Testis (tissue), 3 donors: ENCODE measurements around the gene MUS81. TPM values are rescaled to one million over a fixed set of nuclear protein-coding genes. Genes with fewer than 3 reads are reported as not detected.
"Not testable (repeated sequence)": the region's sequence is repeated elsewhere in the genome, so short reads cannot be mapped to it uniquely, and the experiment has no call there.

Experiments used
- DNase-seq: peaks from one replicate; pipeline ENCODE4 v3.0.0-alpha.2; 2019
- H3K27ac ChIP-seq, 2 donors: fragments of 200-600 bp; sonication (generic); one replicate each; pipeline ENCODE4 v1.5.1; 2019
- H3K27me3 ChIP-seq: fragments of 200-600 bp; sonication (generic); one replicate; pipeline ENCODE4 v1.5.1; 2019
- H3K36me3 ChIP-seq: fragments of 200-600 bp; sonication (generic); one replicate; pipeline ENCODE4 v1.5.1; 2017; ENCODE audit warnings: low read depth; ENCODE audit errors: missing control alignments
- H3K4me1 ChIP-seq: fragments of 200-600 bp; sonication (generic); one replicate; pipeline ENCODE4 v1.5.1; 2019
- H3K4me3 ChIP-seq, 2 donors: fragments of 200-600 bp; sonication (generic); one replicate each; pipeline ENCODE4 v1.5.1; 2017 to 2019
- H3K9me3 ChIP-seq: fragments of 200-600 bp; sonication (generic); one replicate; pipeline ENCODE4 v1.5.1; 2017
- CTCF ChIP-seq, 3 experiments: fragments of 450-650 bp in 2 of 3; fragments of 200-600 bp in 1 of 3; sonication (generic) in 1 of 3; IDR thresholded peaks; one replicate each; pipeline ENCODE4 v1.5.1; 2016 to 2019; ENCODE audit warnings: antibody characterized with exemption in 3 of 3, mild to moderate bottlenecking in 2 of 3, moderate library complexity in 1 of 3
- POLR2A ChIP-seq: fragments of 450-650 bp; IDR thresholded peaks from one replicate; pipeline ENCODE4 v1.6.1; 2017; ENCODE audit warnings: antibody characterized with exemption, mild to moderate bottlenecking, moderate library complexity
- WGBS, 2 donors: methylation state at CpG; one replicate each; pipeline ENCODE4 v1.1.5; 2018; 5-methylcytosine and 5-hydroxymethylcytosine counted together
- intact Hi-C: fragments of 100-400 bp; cut with DNase I; formaldehyde crosslinking; loops from one replicate; pipeline ENCODE4 v1.15.1; 2023; ENCODE audit warnings: low total_unique reads
- polyA plus RNA-seq: library from polyadenylated mRNA; stranded (reverse); fragments of 350-450 nt; fragmentation: Illumina TruSeq; extraction: RNeasy Lipid Tissue Mini Kit (QIAGEN cat#74804); gene quantifications from one replicate; pipeline ENCODE4 v1.2.3, GENCODE V29; 2014; ENCODE audit warnings: low read depth, low replicate concordance; ENCODE audit not compliant: insufficient read depth
- total RNA-seq, 2 donors: library from RNA; depleted of rRNA; stranded (reverse); fragments of >200 nt; gene quantifications; one replicate each; pipeline ENCODE4 v1.2.3, GENCODE V29; 2016

MUS81 gene
- total and polyA plus RNA-seq, 3 donors from 2014 or later = 49.9 to 74.0 (median 57.2) TPM

DNA sequence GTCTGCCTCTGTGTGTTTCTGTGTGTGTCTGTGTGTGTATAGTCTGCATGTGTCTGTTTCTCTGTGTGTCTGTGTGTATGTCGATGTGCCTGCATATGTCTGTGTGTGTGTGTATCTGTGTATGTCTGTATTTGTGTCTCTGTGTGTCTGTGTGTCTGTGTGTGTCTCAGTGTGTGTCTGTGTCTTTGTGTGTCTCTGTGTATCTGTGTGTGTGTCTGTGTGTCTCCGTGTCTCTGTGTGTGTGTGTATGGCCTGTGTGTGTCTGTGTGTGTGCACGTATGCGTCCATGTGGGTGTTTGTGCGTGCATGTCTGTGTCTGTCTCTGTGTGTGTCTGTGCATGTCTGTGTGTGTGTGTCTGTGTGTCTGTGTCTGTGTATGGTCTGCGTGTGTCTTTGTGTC lies 26.0 kb upstream of the MUS81 start:
- WGBS, 2 donors = 22 to 48% methylated on average over 6 of the region's 6 CpGs
- Histone ChIP-seq H3K4me3 (peak overlapping the region; percentile 61 to 71), H3K4me1 (peaks cover 3% of the 10 kb centered on the region), H3K9me3 (no peaks in the 10 kb centered on the region), H3K36me3 (no peaks in the 10 kb centered on the region), H3K27me3 (no peaks in the 10 kb centered on the region), H3K27ac (no peak overlapping the region)
- TF ChIP-seq POLR2A (no peak), CTCF (IDR thresholded peaks at IDR 0.05) (no peak)
- intact Hi-C loops = no loop called here
- no peak for DNase-seq

DNA sequence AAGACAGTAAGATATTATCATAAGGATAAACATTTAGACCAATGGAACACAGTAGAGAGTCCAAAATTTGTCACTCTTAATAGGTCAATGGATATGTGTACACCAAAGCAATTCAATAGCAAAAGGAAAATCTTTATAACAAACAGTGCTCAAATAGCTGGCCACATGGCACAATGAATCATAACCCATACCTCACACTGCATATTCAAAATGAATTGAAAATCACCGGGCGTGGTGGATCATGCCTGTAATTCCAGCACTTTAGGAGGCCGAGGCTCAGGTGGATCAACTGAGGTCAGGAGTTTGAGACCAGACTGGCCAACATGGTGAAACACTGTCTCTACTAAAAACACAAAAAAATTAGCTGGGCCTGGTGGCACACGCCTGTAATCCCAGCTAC lies 18.1 kb upstream of the MUS81 start:
- Histone ChIP-seq H3K36me3 (no peaks in the 10 kb centered on the region), H3K4me3 (no peak overlapping the region), H3K9me3 (no peaks in the 10 kb centered on the region), H3K27ac (no peak overlapping the region), H3K4me1 (no peaks in the 10 kb centered on the region), H3K27me3 (no peaks in the 10 kb centered on the region)
- DNase-seq = no peak
- WGBS, 2 donors = 89 to 95% methylated on average over 4 of the region's 4 CpGs
- intact Hi-C loops = no loop called here
- no peak for TF ChIP-seq POLR2A
- no peak for TF ChIP-seq CTCF (IDR thresholded peaks at IDR 0.05)

GRCh38 chr11:65843811-65844210 lies 16.4 kb upstream of the MUS81 start:
- Histone ChIP-seq H3K4me3 (no peak overlapping the region), H3K27ac (no peak overlapping the region), H3K4me1 (no peaks in the 10 kb centered on the region), H3K36me3 (no peaks in the 10 kb centered on the region), H3K27me3 (no peaks in the 10 kb centered on the region), H3K9me3 (no peaks in the 10 kb centered on the region)
- 97% methylated on average over 3 of the region's 3 CpGs for WGBS, 2 donors
- intact Hi-C loops = no loop called here
- no peak for DNase-seq
- TF ChIP-seq POLR2A (no peak), CTCF (IDR thresholded peaks at IDR 0.05) (no peak)

DNA sequence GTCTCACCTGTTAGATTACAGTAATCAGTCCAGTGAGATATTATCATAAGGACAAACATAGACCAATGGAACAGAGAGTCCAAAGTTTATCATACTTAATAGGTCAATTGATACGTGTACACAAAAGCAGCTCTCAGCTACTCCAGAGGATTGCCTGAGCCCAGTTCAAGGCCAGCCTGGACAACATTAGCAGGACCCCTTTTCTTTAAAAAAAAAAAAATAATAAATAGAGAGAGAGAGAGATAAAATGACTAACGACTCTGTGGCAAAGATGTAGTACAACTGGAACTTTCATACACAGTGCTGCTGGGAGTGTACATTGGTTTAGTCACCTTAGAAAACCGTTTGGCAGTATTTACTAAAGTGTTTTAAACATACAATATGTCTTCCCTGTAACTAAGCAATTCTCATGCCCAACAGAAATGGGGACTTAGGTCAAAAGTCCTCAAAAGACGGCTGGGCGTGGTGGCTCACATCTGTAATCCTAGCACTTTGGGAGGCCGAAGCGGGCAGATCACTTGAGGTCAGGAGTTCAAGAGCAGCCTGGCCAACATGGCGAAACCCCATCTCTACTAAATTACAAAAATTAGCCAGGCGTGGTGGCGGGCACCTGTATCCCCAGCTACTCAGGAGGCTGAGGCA lies 15.9 kb upstream of the MUS81 start:
- TF ChIP-seq CTCF (IDR thresholded peaks at IDR 0.05) (no peak), POLR2A (no peak)
- WGBS, 2 donors = 80 to 86% methylated on average over 10 of the region's 10 CpGs
- DNase-seq = no peak
- Histone ChIP-seq H3K4me3 (no peak overlapping the region), H3K36me3 (no peaks in the 10 kb centered on the region), H3K4me1 (no peaks in the 10 kb centered on the region), H3K9me3 (no peaks in the 10 kb centered on the region), H3K27ac (no peak overlapping the region), H3K27me3 (no peaks in the 10 kb centered on the region)
- intact Hi-C loops = no loop called here

GRCh38 chr11:65847746-65848145 lies 12.5 kb upstream of the MUS81 start:
- no peaks in the 10 kb centered on the region for H3K4me1 ChIP-seq
- 81 to 91% methylated on average over 3 of the region's 3 CpGs for WGBS, 2 donors
- no peak overlapping the region for H3K27ac ChIP-seq
- no peak overlapping the region for H3K4me3 ChIP-seq
- H3K27me3 ChIP-seq = no peaks in the 10 kb centered on the region
- TF ChIP-seq POLR2A (no peak), CTCF (IDR thresholded peaks at IDR 0.05) (no peak)
- intact Hi-C loops = no loop called here
- H3K9me3 ChIP-seq = no peaks in the 10 kb centered on the region
- no peak for DNase-seq
- no peaks in the 10 kb centered on the region for H3K36me3 ChIP-seq

- DNase-seq, H3K27me3 ChIP-seq, H3K27ac ChIP-seq, H3K4me1 ChIP-seq, H3K36me3 ChIP-seq, intact Hi-C loops, H3K9me3 ChIP-seq, H3K4me3 ChIP-seq: not testable (repeated sequence)
- 57 to 63% methylated on average over 7 of the region's 7 CpGs for WGBS, 2 donors
These were observed 11.5 kb upstream of the MUS81 start for GRCh38 chr11:65848693-65849092.
